A673 (cell line): Measurements from ENCODE around the gene TAF3.

Experiments
- CTCF ChIP-seq: fragments of 300-800, 200-600 bp; sonication (generic); conservative IDR thresholded peaks from 2 replicates; pipeline ENCODE4 v1.5.1; 2017; ENCODE audit warnings: low read depth, mild to moderate bottlenecking, antibody characterized with exemption, low read length, moderate library complexity, mixed read lengths
- EZH2 ChIP-seq: fragments of 200-600 bp; sonication (generic); IDR thresholded peaks from 2 replicates; pipeline ENCODE4 v1.6.1; 2017; ENCODE audit warnings: borderline replicate concordance, low read depth, mild to moderate bottlenecking, mixed read lengths, antibody characterized with exemption, low read length; ENCODE audit not compliant: poor library complexity, severe bottlenecking

DNA sequence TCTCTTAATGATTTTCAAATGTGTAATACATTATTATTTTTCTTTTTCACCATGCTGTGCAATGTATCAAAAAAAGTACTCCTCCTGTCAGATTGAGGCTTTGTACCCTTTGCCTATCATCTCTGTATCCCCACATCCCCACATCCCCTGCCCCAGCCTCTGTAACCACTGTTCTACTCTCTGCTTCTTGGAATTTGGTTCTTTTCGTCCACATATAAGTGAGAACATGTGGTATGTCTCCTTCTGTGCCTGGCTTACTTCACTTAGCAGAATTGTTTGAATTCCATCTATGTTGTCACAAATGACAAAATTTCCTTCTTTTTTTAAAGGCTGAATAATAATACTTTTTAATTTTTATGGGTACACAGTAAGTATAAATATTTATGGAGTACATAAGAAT, 13.8 kb downstream of the TAF3 start:
- TF ChIP-seq CTCF (no peak), EZH2 (no peak)
